Motor neuron (in vitro differentiated cells): ENCODE results near the gene SLC22A6. TPM values are rescaled to one million over a fixed set of nuclear protein-coding genes. Genes with fewer than 3 reads are reported as not detected.

Source experiments
- ATAC-seq, 8 experiments: fragments of 200-7000 bp; cut with Tn5 transposase; replicated peaks in 6 of 8; 2 replicates each; pipeline ENCODE4 v1.8.0; 2021; ENCODE audit warnings: mild to moderate bottlenecking in 8 of 8, moderate library complexity in 8 of 8
- H3K27ac ChIP-seq, 2 donors: fragments of 250-450 bp; sonication (Bioruptor Pico); 2 replicates each; pipeline ENCODE4 v1.9.0; 2021; ENCODE audit warnings: antibody characterized with exemption in 2 of 2, mild to moderate bottlenecking in 2 of 2, moderate library complexity in 1 of 2
- H3K4me1 ChIP-seq, 2 donors: fragments of 250-450 bp; sonication (Bioruptor Pico); replicated peaks in 1 of 2; 2 replicates each; pipeline ENCODE4 v1.6.1; 2021; ENCODE audit warnings: antibody characterized with exemption in 2 of 2, mild to moderate bottlenecking in 2 of 2, moderate library complexity in 1 of 2
- H3K4me3 ChIP-seq, 5 donors: fragments of 250-450 bp; sonication (Bioruptor Pico); 2 replicates each; pipeline ENCODE4 v1.9.0; 2021; ENCODE audit warnings: antibody characterized with exemption in 5 of 5, mild to moderate bottlenecking in 5 of 5, moderate library complexity in 4 of 5
- WGBS, 10 experiments: fragments of 450-650 bp; shearing (Covaris generic); methylation state at CpG; one replicate each; pipeline ENCODE4 v1.0.0; 2022; 5-methylcytosine and 5-hydroxymethylcytosine counted together
- in situ Hi-C, 9 experiments: fragments of 400-800 bp; cut with MboI; loops; one replicate each; pipeline ENCODE4 v1.15.0; 2021; ENCODE audit warnings: low sequenced_read_pairs in 9 of 9, low pct_unique_long_range_greater_than_20kb in 2 of 9; ENCODE audit not compliant: unreplicated experiment in 9 of 9
- total RNA-seq, 8 experiments: library from RNA; unstranded; fragments of 300-600 nt; gene quantifications; 2 replicates each; pipeline versions ENCODE4 v1.2.3 to v1.2.4, GENCODE V29; 2022

Gene SLC22A6
- total RNA-seq, 8 experiments from 2014 or later, result 0.17 to 3.9 (median 0.38) TPM; not detected in 5

- Histone ChIP-seq H3K4me1 (peaks cover 6 to 7% of the 10 kb centered on the region in 2 donors), H3K27ac (no peak overlapping the region), H3K4me3 (no peak overlapping the region)
- no peak for ATAC-seq
- in situ Hi-C loops, result no loop called here
- 38 to 100% (median 80%) methylated on average over 1 of the region's 1 CpG; no CpG with 5 or more reads in 7 of the 10 experiments for WGBS, 10 experiments
Observed at GRCh38 chr11:63012839-63013238, 28.1 kb upstream of the SLC22A6 start.

- in situ Hi-C loops, result no loop called here
Observed at GRCh38 chr11:63012430-63012829, 27.7 kb upstream of the SLC22A6 start.

GRCh38 chr11:63010934-63011439 lies 26.2 kb upstream of the SLC22A6 start:
- Histone ChIP-seq H3K27ac (no peak overlapping the region), H3K4me3 (no peak overlapping the region), H3K4me1 (no peaks in the 10 kb centered on the region)
- WGBS, 10 experiments, result 0 to 80% (median 50%) methylated on average over 1 to 3 of the region's 5 CpGs; no CpG with 5 or more reads in 3 of the 10 experiments
- no peak for ATAC-seq
- in situ Hi-C loops, result no loop called here

More at GRCh38 chr11:63012430-63012829, 27.7 kb upstream of the SLC22A6 start:
- no peak overlapping the region for H3K27ac ChIP-seq
- H3K4me1 ChIP-seq, result peaks cover 2 to 7% of the 10 kb centered on the region in 2 donors
- peak in 5 of 8 experiments; percentile 24 to 91 (median 51) for ATAC-seq
- no peak overlapping the region for H3K4me3 ChIP-seq
- 33 to 87% (median 76%) methylated on average over 1 to 10 of the region's 11 CpGs; no CpG with 5 or more reads in 2 of the 10 experiments for WGBS, 10 experiments

GRCh38 chr11:63007920-63008319 lies 23.2 kb upstream of the SLC22A6 start:
- ATAC-seq, result peak in 1 of 8 experiments; percentile 41
- 40 to 92% (median 80%) methylated on average over 1 to 4 of the region's 5 CpGs; no CpG with 5 or more reads in 4 of the 10 experiments for WGBS, 10 experiments
- in situ Hi-C loops, result loop anchor here in 1 of 9 experiments (10.0 kb wide), 1 partner anchor 93 kb away; no protein-coding TSS in a partner anchor
- no peak overlapping the region for H3K27ac ChIP-seq
- H3K4me1 ChIP-seq, result no peaks in the 10 kb centered on the region
- H3K4me3 ChIP-seq, result no peak overlapping the region

- no peak for ATAC-seq
- Histone ChIP-seq H3K4me3 (no peak overlapping the region), H3K4me1 (no peaks in the 10 kb centered on the region), H3K27ac (no peak overlapping the region)
- WGBS, 10 experiments, result 30 to 89% (median 58%) methylated on average over 2 to 9 of the region's 9 CpGs; no CpG with 5 or more reads in 1 of the 10 experiments
- in situ Hi-C loops, result loop anchor here in 1 of 9 experiments (10.0 kb wide), 1 partner anchor 87 kb away; no protein-coding TSS in a partner anchor
Observed at GRCh38 chr11:63001456-63001855, 16.7 kb upstream of the SLC22A6 start.

- WGBS, 10 experiments, result 95% methylated on average over 4 of the region's 7 CpGs; no CpG with 5 or more reads in 9 of the 10 experiments
- ATAC-seq, result no peak
- in situ Hi-C loops, result loop anchor here in 1 of 9 experiments (10.0 kb wide), 1 partner anchor 85 kb away; no protein-coding TSS in a partner anchor
- H3K4me1 ChIP-seq, result no peaks in the 10 kb centered on the region
- H3K4me3 ChIP-seq, result no peak overlapping the region
- H3K27ac ChIP-seq, result no peak overlapping the region
Observed at GRCh38 chr11:62999649-63000048, 14.9 kb upstream of the SLC22A6 start.

- Histone ChIP-seq H3K4me1 (no peaks in the 10 kb centered on the region), H3K4me3 (no peak overlapping the region), H3K27ac (no peak overlapping the region)
- WGBS, 10 experiments, result 0 to 100% (median 92%) methylated on average over 1 to 5 of the region's 5 CpGs; no CpG with 5 or more reads in 4 of the 10 experiments
- no peak for ATAC-seq
- in situ Hi-C loops, result no loop called here
Observed at GRCh38 chr11:62999156-62999555, 14.4 kb upstream of the SLC22A6 start.

- Histone ChIP-seq H3K4me1 (no peaks in the 10 kb centered on the region), H3K4me3 (no peak overlapping the region), H3K27ac (no peak overlapping the region)
- in situ Hi-C loops, result no loop called here
- ATAC-seq, result no peak
- 33% methylated on average over 1 of the region's 1 CpG; no CpG with 5 or more reads in 9 of the 10 experiments for WGBS, 10 experiments
Observed at GRCh38 chr11:62996271-62996670, 11.5 kb upstream of the SLC22A6 start.

GRCh38 chr11:62994775-62995174 lies 10.0 kb upstream of the SLC22A6 start:
- in situ Hi-C loops, result no loop called here
- Histone ChIP-seq H3K4me3 (no peak overlapping the region), H3K27ac (no peak overlapping the region), H3K4me1 (no peaks in the 10 kb centered on the region)
- 0 to 60% (median 8%) methylated on average over 1 to 3 of the region's 4 CpGs; no CpG with 5 or more reads in 4 of the 10 experiments for WGBS, 10 experiments
- ATAC-seq, result no peak

- 0 to 53% methylated on average over 1 to 3 of the region's 5 CpGs; no CpG with 5 or more reads in 8 of the 10 experiments for WGBS, 10 experiments
- H3K27ac ChIP-seq, result no peak overlapping the region
- H3K4me1 ChIP-seq, result no peaks in the 10 kb centered on the region
- no peak overlapping the region for H3K4me3 ChIP-seq
- in situ Hi-C loops, result no loop called here
- no peak for ATAC-seq
Observed at GRCh38 chr11:62988276-62988675, 3.5 kb upstream of the SLC22A6 start.

- Histone ChIP-seq H3K4me3 (no peak overlapping the region), H3K27ac (no peak overlapping the region), H3K4me1 (no peaks in the 10 kb centered on the region)
- in situ Hi-C loops, result no loop called here
- ATAC-seq, result no peak
- WGBS, 10 experiments, result 25 to 75% (median 40%) methylated on average over 1 to 3 of the region's 3 CpGs; no CpG with 5 or more reads in 5 of the 10 experiments
Observed at GRCh38 chr11:62985041-62985750, 429 bp upstream of the SLC22A6 start.

- 25 to 96% (median 83%) methylated on average over 3 to 6 of the region's 13 CpGs; no CpG with 5 or more reads in 5 of the 10 experiments for WGBS, 10 experiments
- H3K4me1 ChIP-seq, result no peaks in the 10 kb centered on the region
- ATAC-seq, result no peak
- H3K4me3 ChIP-seq, result no peak overlapping the region
- H3K27ac ChIP-seq, result no peak overlapping the region
- in situ Hi-C loops, result no loop called here
Observed at GRCh38 chr11:62983536-62984199, 1.1 kb downstream of the SLC22A6 start.

GRCh38 chr11:62981743-62982142 lies 3.0 kb downstream of the SLC22A6 start:
- Histone ChIP-seq H3K4me3 (no peak overlapping the region), H3K4me1 (no peaks in the 10 kb centered on the region), H3K27ac (no peak overlapping the region)
- ATAC-seq, result no peak
- 33 to 84% (median 69%) methylated on average over 1 to 7 of the region's 7 CpGs; no CpG with 5 or more reads in 5 of the 10 experiments for WGBS, 10 experiments
- in situ Hi-C loops, result no loop called here
